Suprapubic skin (tissue), 4 donors: Measurements from ENCODE around the gene UGT3A1. TPM values are rescaled to one million over a fixed set of nuclear protein-coding genes. Genes with fewer than 3 reads are reported as not detected.

ENCODE experiments used
- DNase-seq, 2 donors: peaks; one replicate each; pipeline ENCODE4 v3.0.0-alpha.2; 2019; ENCODE audit warnings: low spot score in 2 of 2
- H3K27ac ChIP-seq: fragments of 200-600 bp; sonication (generic); one replicate; pipeline ENCODE4 v1.5.1; 2019
- H3K27me3 ChIP-seq: fragments of 200-600 bp; sonication (generic); one replicate; pipeline ENCODE4 v1.5.1; 2019
- H3K36me3 ChIP-seq: fragments of 200-600 bp; sonication (generic); one replicate; pipeline ENCODE4 v1.5.1; 2019
- H3K4me1 ChIP-seq: fragments of 200-600 bp; sonication (generic); one replicate; pipeline ENCODE4 v1.5.1; 2019
- H3K4me3 ChIP-seq: fragments of 200-600 bp; sonication (generic); one replicate; pipeline ENCODE4 v1.5.1; 2019; ENCODE audit warnings: mild to moderate bottlenecking
- H3K9me3 ChIP-seq: fragments of 200-600 bp; sonication (generic); one replicate; pipeline ENCODE4 v1.5.1; 2019
- EP300 ChIP-seq: sonication (generic); formaldehyde crosslinking; IDR thresholded peaks from one replicate; pipeline ENCODE4 v1.6.1; 2017; ENCODE audit warnings: antibody characterized with exemption
- POLR2A ChIP-seq, 2 donors: fragments of 450-650 bp; IDR thresholded peaks; one replicate each; pipeline ENCODE4 v1.6.1; 2017; ENCODE audit warnings: antibody characterized with exemption in 2 of 2, mild to moderate bottlenecking in 2 of 2, moderate library complexity in 2 of 2
- POLR2AphosphoS5 ChIP-seq, 3 donors: sonication (generic); formaldehyde crosslinking; IDR thresholded peaks; one replicate each; pipeline ENCODE4 v1.6.1; 2017; ENCODE audit warnings: antibody characterized with exemption in 3 of 3
- WGBS: methylation state at CpG from one replicate; pipeline ENCODE4 v1.1.5; 2018; 5-methylcytosine and 5-hydroxymethylcytosine counted together
- total RNA-seq, 4 donors: library from RNA; depleted of rRNA; stranded (reverse); fragments of >200 nt; gene quantifications; one replicate each; pipeline ENCODE4 v1.1.0, GENCODE V29; 2016
- TF ChIP-seq, protein P1 (sequence below), 2 donors: fragments of 200-600 bp in 1 of 2; fragments of 450-650 bp in 1 of 2; sonication (generic) in 1 of 2; IDR thresholded peaks; one replicate each; pipeline ENCODE4 v1.5.1; 2016 to 2019; ENCODE audit warnings: antibody characterized with exemption in 2 of 2, mild to moderate bottlenecking in 1 of 2, moderate library complexity in 1 of 2

The UGT3A1 gene
- total RNA-seq, 4 donors from 2014 or later, result 0.13 to 0.19 TPM; not detected in 2

DNA sequence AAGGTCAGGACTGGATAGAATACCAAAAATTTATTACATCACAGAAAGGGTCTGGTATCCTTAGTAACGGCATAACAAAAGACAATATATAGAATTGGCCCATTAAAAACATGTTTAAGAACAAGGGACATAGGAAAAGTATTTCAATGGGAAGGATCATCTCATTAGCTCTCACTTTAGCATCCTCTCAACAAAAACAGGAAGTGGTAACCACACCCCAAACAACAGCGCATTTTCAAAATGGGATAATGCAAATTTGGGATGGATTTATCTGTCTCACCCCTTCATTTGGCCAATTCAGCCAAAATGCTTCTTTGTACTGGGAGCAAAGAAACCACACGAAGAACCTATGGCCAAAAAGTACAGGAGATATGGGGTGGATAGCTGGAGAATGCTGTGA is 9.8 kb upstream of the UGT3A1 start:
- TF ChIP-seq EP300 (no peak), POLR2AphosphoS5 (IDR thresholded peaks at IDR 0.05) (no peak), POLR2A (IDR thresholded peaks at IDR 0.05) (no peak)
- TF ChIP-seq, protein P1, sequence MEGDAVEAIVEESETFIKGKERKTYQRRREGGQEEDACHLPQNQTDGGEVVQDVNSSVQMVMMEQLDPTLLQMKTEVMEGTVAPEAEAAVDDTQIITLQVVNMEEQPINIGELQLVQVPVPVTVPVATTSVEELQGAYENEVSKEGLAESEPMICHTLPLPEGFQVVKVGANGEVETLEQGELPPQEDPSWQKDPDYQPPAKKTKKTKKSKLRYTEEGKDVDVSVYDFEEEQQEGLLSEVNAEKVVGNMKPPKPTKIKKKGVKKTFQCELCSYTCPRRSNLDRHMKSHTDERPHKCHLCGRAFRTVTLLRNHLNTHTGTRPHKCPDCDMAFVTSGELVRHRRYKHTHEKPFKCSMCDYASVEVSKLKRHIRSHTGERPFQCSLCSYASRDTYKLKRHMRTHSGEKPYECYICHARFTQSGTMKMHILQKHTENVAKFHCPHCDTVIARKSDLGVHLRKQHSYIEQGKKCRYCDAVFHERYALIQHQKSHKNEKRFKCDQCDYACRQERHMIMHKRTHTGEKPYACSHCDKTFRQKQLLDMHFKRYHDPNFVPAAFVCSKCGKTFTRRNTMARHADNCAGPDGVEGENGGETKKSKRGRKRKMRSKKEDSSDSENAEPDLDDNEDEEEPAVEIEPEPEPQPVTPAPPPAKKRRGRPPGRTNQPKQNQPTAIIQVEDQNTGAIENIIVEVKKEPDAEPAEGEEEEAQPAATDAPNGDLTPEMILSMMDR (IDR thresholded peaks at IDR 0.05), result no peak
- WGBS, result 90% methylated on average over 3 of the region's 3 CpGs
- H3K4me3 ChIP-seq, result no peak overlapping the region
- no peaks in the 10 kb centered on the region for H3K4me1 ChIP-seq
- H3K27ac ChIP-seq, result no peak overlapping the region
- no peaks in the 10 kb centered on the region for H3K36me3 ChIP-seq
- H3K9me3 ChIP-seq, result no peaks in the 10 kb centered on the region
- H3K27me3 ChIP-seq, result no peaks in the 10 kb centered on the region
- DNase-seq, result no peak

DNA sequence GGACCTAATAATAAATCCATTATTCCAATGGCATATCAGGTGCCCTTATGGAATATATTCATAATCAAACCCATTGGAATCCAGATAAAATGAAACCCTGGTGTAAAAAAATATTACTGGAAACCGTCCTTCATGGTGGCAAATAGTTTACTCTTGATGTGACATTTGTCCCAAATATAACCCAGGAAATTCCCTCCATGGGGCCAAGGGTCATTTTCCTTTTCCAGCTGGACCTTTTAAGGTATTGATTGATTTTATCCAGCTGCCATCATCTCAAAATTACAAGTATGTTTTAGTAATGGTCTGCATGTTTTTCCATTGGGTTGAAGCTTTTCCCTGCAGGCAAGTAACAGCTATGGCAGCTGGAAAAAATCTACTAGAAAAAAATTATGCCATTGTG is 8.4 kb upstream of the UGT3A1 start:
- WGBS, result 85% methylated on average over 1 of the region's 1 CpG
- Histone ChIP-seq H3K9me3 (no peaks in the 10 kb centered on the region), H3K4me3 (no peak overlapping the region), H3K27ac (no peak overlapping the region), H3K36me3 (no peaks in the 10 kb centered on the region), H3K4me1 (no peaks in the 10 kb centered on the region), H3K27me3 (no peaks in the 10 kb centered on the region)
- DNase-seq, result no peak
- TF ChIP-seq POLR2A (IDR thresholded peaks at IDR 0.05) (no peak), EP300 (no peak), POLR2AphosphoS5 (IDR thresholded peaks at IDR 0.05) (no peak)
- TF ChIP-seq, protein P1 (IDR thresholded peaks at IDR 0.05), result no peak

DNA sequence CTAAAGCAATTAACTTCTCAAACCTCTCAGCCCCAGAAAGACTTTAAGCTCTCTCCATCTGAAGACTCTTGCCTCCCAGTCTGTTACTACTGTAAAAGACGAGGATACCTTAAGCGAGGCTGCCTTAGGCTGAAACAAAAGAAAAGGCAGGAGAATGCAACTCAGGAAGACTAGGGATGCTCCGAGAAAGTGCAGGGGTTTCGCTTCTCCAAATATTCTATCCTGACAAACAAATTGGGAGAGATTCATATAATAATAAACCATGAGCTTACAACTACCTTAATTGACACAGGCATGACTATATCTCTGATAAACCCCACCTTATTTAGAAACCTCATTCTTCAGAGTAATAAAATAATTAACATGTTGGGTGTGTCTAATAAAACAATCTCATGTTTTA is 4.9 kb upstream of the UGT3A1 start:
- 87% methylated on average over 4 of the region's 4 CpGs for WGBS
- DNase-seq, result no peak
- TF ChIP-seq POLR2A (IDR thresholded peaks at IDR 0.05) (no peak), POLR2AphosphoS5 (IDR thresholded peaks at IDR 0.05) (no peak), EP300 (no peak)
- TF ChIP-seq, protein P1 (IDR thresholded peaks at IDR 0.05), result no peak
- no peaks in the 10 kb centered on the region for H3K36me3 ChIP-seq
- H3K9me3 ChIP-seq, result no peaks in the 10 kb centered on the region
- H3K27me3 ChIP-seq, result peaks cover 2% of the 10 kb centered on the region
- H3K4me3 ChIP-seq, result no peak overlapping the region
- H3K4me1 ChIP-seq, result no peaks in the 10 kb centered on the region
- H3K27ac ChIP-seq, result no peak overlapping the region

DNA sequence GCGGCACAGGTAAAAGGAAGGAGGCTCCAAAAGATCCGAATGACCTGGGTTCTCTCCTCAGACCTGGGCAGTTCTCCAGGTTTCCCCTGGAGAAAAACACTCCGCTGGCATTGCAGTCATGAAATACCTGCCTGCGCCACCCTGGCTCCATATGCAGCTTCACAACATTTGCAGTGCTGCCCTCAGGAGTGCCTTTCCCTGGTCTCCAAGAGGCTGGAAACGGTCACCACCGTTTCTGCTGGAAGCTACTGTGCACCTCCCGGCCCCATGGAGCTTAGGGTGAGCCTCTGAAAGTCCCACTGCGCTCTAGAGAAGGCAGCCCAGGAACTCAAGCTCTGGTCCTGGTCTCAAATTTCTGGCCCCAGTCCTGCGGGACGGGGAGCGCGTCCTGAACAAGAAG is 670 bp downstream of the UGT3A1 start:
- WGBS, result 37% methylated on average over 6 of the region's 12 CpGs
- peaks cover 16% of the 10 kb centered on the region for H3K27me3 ChIP-seq

DNA sequence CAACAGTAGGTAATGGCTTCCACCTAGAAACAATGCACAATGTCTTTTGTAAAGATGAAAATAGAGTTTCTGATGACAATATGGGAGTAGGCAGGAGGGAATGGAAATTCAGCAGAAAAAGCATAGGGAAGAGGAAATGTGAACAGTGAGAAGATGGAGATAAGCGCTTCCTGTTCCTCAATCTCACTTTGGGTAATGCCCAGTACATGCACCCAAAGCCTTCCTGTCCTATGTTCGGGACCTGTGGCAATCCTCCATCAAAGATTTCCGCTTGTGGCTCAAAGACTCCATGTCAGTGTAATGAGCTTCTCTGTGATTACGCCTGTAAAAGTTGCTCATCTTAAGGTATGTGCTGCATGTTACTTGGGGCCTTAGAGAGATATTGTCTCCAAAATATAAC is 2.7 kb downstream of the UGT3A1 start:
- TF ChIP-seq, protein P1 (IDR thresholded peaks at IDR 0.05), result no peak
- TF ChIP-seq POLR2A (IDR thresholded peaks at IDR 0.05) (no peak), POLR2AphosphoS5 (IDR thresholded peaks at IDR 0.05) (no peak), EP300 (no peak)
- Histone ChIP-seq H3K4me1 (no peaks in the 10 kb centered on the region), H3K36me3 (no peaks in the 10 kb centered on the region), H3K27ac (no peak overlapping the region), H3K27me3 (peaks cover 16% of the 10 kb centered on the region), H3K9me3 (no peaks in the 10 kb centered on the region), H3K4me3 (no peak overlapping the region)
- 70% methylated on average over 4 of the region's 4 CpGs for WGBS
- no peak for DNase-seq

More for the DNA sequence above, 670 bp downstream of the UGT3A1 start:
- Histone ChIP-seq H3K36me3 (no peaks in the 10 kb centered on the region), H3K4me3 (no peak overlapping the region), H3K27ac (no peak overlapping the region), H3K9me3 (no peaks in the 10 kb centered on the region), H3K4me1 (no peaks in the 10 kb centered on the region)
- TF ChIP-seq POLR2AphosphoS5 (IDR thresholded peaks at IDR 0.05) (no peak), POLR2A (IDR thresholded peaks at IDR 0.05) (no peak), EP300 (no peak)
- TF ChIP-seq, protein P1 (IDR thresholded peaks at IDR 0.05), result no peak
- no peak for DNase-seq
